ENCODE data around the gene GON4L.

GRCh38 chr1:155741908-155742307, 115.1 kb downstream of the GON4L start:
- no peak for TF ChIP-seq ATF2 (CRISPR knock-in tag; IDR thresholded peaks at IDR 0.05; ENCODE audit: borderline replicate concordance, low read depth)
- TF ChIP-seq PRDM15 (CRISPR knock-in tag; IDR thresholded peaks at IDR 0.05), result no peak
- no peak for TF ChIP-seq CTCF (IDR thresholded peaks at IDR 0.05)
- TF ChIP-seq IRF1 (CRISPR knock-in tag; IDR thresholded peaks at IDR 0.05), result no peak
- no peak for TF ChIP-seq SP1 (CRISPR knock-in tag; conservative IDR thresholded peaks at IDR 0.05)
- TF ChIP-seq ATF3 (CRISPR knock-in tag; conservative IDR thresholded peaks at IDR 0.05), result no peak
- TF ChIP-seq NFATC4 (CRISPR knock-in tag; IDR thresholded peaks at IDR 0.05), result no peak
- TF ChIP-seq ZNF232 (CRISPR knock-in tag; IDR thresholded peaks at IDR 0.05), result no peak
- TF ChIP-seq FOXJ3 (CRISPR knock-in tag; IDR thresholded peaks at IDR 0.05; ENCODE audit: borderline replicate concordance), result no peak
